ENCODE results near the gene IGHMBP2. TPM values are rescaled to one million over a fixed set of nuclear protein-coding genes. Genes with fewer than 3 reads are reported as not detected.
"Not testable (repeated sequence)": the region's sequence is repeated elsewhere in the genome, so short reads cannot be mapped to it uniquely, and the experiment has no call there.

Gene IGHMBP2
- total RNA-seq, 1 donor: 10.8 TPM

- TF ChIP-seq, protein P1, sequence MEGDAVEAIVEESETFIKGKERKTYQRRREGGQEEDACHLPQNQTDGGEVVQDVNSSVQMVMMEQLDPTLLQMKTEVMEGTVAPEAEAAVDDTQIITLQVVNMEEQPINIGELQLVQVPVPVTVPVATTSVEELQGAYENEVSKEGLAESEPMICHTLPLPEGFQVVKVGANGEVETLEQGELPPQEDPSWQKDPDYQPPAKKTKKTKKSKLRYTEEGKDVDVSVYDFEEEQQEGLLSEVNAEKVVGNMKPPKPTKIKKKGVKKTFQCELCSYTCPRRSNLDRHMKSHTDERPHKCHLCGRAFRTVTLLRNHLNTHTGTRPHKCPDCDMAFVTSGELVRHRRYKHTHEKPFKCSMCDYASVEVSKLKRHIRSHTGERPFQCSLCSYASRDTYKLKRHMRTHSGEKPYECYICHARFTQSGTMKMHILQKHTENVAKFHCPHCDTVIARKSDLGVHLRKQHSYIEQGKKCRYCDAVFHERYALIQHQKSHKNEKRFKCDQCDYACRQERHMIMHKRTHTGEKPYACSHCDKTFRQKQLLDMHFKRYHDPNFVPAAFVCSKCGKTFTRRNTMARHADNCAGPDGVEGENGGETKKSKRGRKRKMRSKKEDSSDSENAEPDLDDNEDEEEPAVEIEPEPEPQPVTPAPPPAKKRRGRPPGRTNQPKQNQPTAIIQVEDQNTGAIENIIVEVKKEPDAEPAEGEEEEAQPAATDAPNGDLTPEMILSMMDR (IDR thresholded peaks at IDR 0.05; ENCODE audit: insufficient read depth, low read length): no peak
- no peak for DNase-seq (ENCODE audit: low read depth)
- H3K4me3 ChIP-seq (ENCODE audit: low read depth, low read length): no peak overlapping the region
These were observed 63.4 kb downstream of the IGHMBP2 start for GRCh38 chr11:68966894-68967780.

DNA sequence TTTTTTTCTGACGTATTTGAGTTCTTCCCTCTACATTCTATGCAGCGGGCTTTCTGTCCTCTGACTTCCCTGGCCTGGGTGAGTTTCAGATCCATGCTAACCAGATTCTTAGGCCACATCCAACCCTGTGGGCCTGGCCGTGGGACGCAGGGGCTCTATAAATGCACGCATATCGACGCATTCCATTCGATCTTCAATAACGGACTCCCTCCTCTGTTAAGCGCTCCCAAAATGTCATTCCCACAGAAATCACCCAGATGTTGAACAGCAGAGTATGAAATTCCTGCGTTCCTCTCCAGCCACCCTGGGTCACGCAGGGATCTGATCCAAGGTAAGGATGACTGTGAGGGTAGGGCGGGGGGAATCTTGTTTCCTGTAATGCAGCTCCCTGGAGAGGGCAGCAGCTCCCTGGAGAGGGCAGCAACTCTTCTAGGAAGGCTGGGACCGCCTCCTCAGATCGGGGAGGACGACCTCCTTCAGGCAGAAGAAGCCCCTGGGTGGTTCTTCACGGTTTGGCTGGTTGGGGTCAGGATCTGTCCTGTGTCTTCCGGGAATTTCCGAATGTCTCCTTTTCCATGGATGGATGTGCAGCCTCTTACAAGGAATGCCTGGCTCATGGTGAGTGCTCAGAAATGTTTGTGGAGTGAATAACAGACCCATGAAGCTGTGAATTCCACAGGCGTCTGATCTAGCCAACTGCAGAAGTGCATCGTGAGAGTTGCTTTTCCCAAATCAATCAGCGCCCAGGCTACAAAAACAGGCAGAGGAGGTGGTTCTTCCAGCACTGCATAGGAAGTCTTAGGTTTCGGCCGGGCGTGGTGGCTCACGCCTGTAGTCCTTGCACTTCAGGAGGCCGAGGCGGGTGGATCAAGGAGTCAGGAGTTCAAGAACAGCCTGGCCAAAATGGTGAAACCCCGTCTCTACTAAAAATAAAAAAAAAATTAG lies 64.9 kb downstream of the IGHMBP2 start:
- TF ChIP-seq, protein P1 (IDR thresholded peaks at IDR 0.05; ENCODE audit: insufficient read depth, low read length): no peak
- DNase-seq (ENCODE audit: low read depth): peak; percentile 26
- H3K4me3 ChIP-seq (ENCODE audit: low read depth, low read length): no peak overlapping the region

DNA sequence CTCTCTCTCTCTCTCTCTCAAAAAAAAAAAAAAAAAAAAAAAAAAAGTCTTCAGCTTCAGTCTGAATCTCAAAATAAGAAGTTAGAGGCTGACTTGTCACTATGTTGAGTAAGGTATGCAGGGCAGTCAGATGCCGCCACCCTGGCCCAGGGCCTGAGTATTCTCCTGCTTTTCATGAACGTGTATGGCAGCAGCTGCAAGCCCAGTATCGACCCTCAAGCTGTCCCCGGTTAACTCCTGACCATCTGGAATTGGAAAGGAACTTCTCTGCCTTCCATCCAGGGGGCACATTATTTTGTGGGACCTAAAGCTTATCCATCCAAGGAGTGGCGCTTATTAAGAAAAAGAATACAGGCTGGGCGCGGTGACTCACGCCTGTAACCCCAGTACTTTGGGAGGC lies 65.7 kb downstream of the IGHMBP2 start:
- H3K4me3 ChIP-seq (ENCODE audit: low read depth, low read length): no peak overlapping the region
- no peak for DNase-seq (ENCODE audit: low read depth)
- TF ChIP-seq, protein P1 (IDR thresholded peaks at IDR 0.05; ENCODE audit: insufficient read depth, low read length): no peak

- H3K4me3 ChIP-seq (ENCODE audit: low read depth, low read length): no peak overlapping the region
- DNase-seq (ENCODE audit: low read depth): no peak
- TF ChIP-seq, protein P1 (IDR thresholded peaks at IDR 0.05; ENCODE audit: insufficient read depth, low read length): no peak
These were observed 67.4 kb downstream of the IGHMBP2 start for GRCh38 chr11:68970921-68971636.

DNA sequence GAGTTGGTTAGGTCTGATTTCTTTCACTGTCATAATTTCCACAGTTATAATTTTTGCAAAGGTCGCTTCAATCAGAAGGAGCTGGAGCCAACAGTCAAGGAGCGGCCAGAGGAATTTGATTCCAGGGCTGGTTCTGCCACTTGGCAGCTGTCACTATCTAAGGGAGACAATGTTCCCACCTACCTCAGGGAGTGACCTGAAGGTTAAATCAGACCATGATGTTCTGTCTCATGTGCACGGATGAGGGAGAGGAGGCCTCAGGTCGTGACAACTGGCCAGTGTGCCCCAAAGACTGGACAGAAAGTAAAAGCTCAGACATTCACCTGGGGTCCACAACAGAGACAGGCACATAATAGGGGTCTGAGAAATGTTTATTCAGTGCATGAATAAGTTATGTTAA lies 69.5 kb downstream of the IGHMBP2 start:
- TF ChIP-seq, protein P1 (IDR thresholded peaks at IDR 0.05; ENCODE audit: insufficient read depth, low read length): no peak
- no peak for DNase-seq (ENCODE audit: low read depth)
- no peak overlapping the region for H3K4me3 ChIP-seq (ENCODE audit: low read depth, low read length)

- H3K4me3 ChIP-seq (ENCODE audit: low read depth, low read length); DNase-seq (ENCODE audit: low read depth): not testable (repeated sequence)
These were observed 70.0 kb downstream of the IGHMBP2 start for GRCh38 chr11:68973706-68974105.
